ENCODE data around the gene CYTH1.

GRCh38 chr17:78805301-78805700, 23.2 kb upstream of the CYTH1 start:
- TF ChIP-seq ASH2L (IDR thresholded peaks at IDR 0.05; ENCODE audit: borderline replicate concordance, low read depth) (no peak), E2F4 (IDR thresholded peaks at IDR 0.05; ENCODE audit: low read depth, low read length) (no peak), MYC (IDR thresholded peaks at IDR 0.05; ENCODE audit: insufficient read depth, insufficient read length, insufficient replicate concordance, low read length, severe bottlenecking) (no peak), NKRF (conservative IDR thresholded peaks at IDR 0.05) (no peak)

Data from GM12878 (cell line).